Measurements from ENCODE around the gene OPN1SW. TPM values are rescaled to one million over a fixed set of nuclear protein-coding genes. Genes with fewer than 3 reads are reported as not detected.

The OPN1SW gene, protein sequence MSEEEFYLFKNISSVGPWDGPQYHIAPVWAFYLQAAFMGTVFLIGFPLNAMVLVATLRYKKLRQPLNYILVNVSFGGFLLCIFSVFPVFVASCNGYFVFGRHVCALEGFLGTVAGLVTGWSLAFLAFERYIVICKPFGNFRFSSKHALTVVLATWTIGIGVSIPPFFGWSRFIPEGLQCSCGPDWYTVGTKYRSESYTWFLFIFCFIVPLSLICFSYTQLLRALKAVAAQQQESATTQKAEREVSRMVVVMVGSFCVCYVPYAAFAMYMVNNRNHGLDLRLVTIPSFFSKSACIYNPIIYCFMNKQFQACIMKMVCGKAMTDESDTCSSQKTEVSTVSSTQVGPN
- total RNA-seq (2012; rRNA removed) = not detected in 2 replicates

DNA sequence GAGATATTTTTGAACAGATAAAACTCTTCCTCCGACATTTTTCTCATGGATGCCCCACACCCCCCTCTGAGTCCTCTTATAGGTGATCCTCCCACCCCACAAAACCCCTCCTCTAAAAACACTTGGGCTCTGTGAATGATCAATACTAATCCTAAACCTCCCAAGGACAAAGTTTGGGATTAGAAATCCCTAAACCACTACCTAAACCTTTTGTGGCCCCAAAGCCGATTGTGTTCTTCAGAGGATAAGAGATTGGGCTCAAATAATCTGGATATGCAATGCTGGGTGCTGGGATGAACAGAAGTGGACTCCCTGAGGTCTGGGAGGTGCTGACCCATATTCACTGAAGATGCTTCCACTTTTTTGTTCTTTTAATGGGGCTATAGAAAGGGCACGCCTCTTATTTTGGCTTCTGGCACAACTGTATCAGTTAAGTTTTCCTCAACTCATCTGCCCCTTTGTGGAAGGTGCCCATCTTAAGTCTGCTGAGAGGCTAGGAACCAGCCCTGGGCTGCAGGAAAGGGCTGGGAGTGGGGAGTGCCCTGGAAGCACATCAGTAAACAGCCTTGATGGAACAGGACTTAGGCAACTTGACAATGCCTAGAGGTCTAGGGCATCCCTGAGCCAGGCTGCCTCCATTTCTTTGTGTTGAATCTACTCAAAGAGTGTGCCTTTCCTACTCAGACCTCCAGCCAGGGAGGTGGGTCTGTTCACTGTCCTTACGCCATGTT is at the start of gene OPN1SW:
Gene OPN1SW, minus strand, starts transcription at position 51 of the 731 bp plus-strand sequence. Its CDS starts 13 bp downstream, at position 38.
- Histone ChIP-seq H3K27me3 (ENCODE audit: control insufficient read depth, insufficient read depth, low read length) (no peaks in the 10 kb centered on the region), H3K9ac (ENCODE audit: low read depth, low read length) (no peak within 1 kb of the TSS), H3K4me1 (ENCODE audit: control insufficient read depth, insufficient read depth, low read length) (no peaks in the 10 kb centered on the region), H3K9me3 (replicated peaks; ENCODE audit: low read length) (peaks cover 3% of the 10 kb centered on the region), H3K4me3 (ENCODE audit: low read length) (no peak within 1 kb of the TSS), H3K4me2 (ENCODE audit: low read length) (no peak within 1 kb of the TSS), H3K36me3 (ENCODE audit: insufficient read depth, low read length) (peaks cover 40% of the 10 kb centered on the region)

DNA sequence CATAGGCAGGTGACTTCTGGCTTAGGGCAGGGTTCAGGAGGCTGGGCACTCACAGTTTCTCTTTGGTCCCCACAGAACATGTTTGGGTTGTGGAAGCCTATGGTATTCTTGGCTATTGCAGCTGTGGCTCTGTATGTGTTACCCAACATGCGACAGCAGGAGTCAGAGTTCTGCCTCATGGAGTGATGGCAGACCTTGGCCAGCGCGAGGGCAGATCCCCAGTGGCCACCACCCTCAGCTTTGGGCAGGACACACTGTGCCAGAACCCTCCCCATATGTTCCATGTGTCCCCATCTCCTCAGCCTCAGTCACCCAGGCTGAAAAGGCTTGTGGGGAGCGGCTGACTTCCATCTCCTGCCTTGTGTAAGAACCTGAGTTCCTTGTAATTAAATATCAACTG is 46.1 kb upstream of the OPN1SW start:
- no peaks in the 10 kb centered on the region for H3K9me3 ChIP-seq (replicated peaks; ENCODE audit: low read length)
- peaks cover 18% of the 10 kb centered on the region for H3K27me3 ChIP-seq (ENCODE audit: control insufficient read depth, insufficient read depth, low read length)
- H3K4me3 ChIP-seq (ENCODE audit: low read length) = no peak overlapping the region
- no peak overlapping the region for H3K9ac ChIP-seq (ENCODE audit: low read depth, low read length)
- no peaks in the 10 kb centered on the region for H3K36me3 ChIP-seq (ENCODE audit: insufficient read depth, low read length)
- H3K4me1 ChIP-seq (ENCODE audit: control insufficient read depth, insufficient read depth, low read length) = peaks cover 1% of the 10 kb centered on the region
- no peak overlapping the region for H3K4me2 ChIP-seq (ENCODE audit: low read length)

DNA sequence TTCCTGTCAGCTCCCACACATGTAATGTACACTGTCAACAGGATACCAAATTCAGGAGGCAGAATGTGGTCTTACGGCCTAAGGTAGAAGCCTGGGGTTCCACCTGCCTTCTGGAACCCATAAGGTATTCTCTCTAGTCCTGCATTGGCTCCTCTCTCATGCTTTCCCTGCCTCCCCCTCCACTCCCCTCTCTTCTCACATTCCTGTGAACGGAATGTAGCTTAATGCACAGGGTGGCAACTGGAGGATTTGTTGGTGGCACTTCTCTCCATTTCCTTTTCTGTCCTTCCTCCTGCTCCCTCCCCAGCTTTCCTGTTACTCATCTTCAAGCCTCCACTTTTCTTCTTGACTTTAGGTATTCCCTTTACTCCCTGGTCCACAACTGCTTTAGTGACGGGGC is 43.1 kb upstream of the OPN1SW start:
- no peaks in the 10 kb centered on the region for H3K9me3 ChIP-seq (replicated peaks; ENCODE audit: low read length)
- H3K4me1 ChIP-seq (ENCODE audit: control insufficient read depth, insufficient read depth, low read length) = no peaks in the 10 kb centered on the region
- H3K4me2 ChIP-seq (ENCODE audit: low read length) = no peak overlapping the region
- H3K27me3 ChIP-seq (ENCODE audit: control insufficient read depth, insufficient read depth, low read length) = peaks cover 22% of the 10 kb centered on the region
- no peak overlapping the region for H3K4me3 ChIP-seq (ENCODE audit: low read length)
- no peak overlapping the region for H3K9ac ChIP-seq (ENCODE audit: low read depth, low read length)
- H3K36me3 ChIP-seq (ENCODE audit: insufficient read depth, low read length) = no peaks in the 10 kb centered on the region

DNA sequence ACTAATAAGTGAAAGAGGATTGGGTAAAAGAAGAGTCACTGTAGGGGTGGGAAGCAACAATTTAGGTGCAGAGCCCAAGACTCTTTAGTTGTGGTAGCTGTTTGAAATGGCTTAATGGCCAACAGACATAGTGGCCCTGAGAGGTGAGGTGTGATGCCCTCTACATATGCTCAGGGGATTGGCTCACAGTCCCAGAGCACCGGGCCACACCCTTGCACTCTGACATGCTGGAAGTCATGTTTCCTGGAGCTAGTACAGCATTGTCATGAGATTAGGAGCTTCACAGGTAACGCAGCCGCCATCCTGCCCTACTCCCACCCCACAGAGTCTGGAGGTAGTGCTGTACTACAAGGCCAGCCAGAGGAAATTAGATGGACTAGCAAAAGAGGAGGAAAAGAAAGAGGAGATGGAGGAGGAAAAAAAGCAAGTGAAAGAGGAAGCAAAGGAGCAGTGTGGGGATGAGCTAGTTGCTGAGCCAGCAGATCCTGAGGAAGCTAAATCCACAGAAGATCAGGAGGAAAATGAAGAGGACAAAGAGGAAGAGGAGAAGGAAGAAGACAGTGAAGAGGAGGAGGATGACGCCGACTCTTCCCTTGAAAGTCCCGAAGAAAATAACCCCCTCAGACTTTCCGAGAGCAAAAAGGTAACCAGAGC is 39.8 kb upstream of the OPN1SW start:
- H3K9me3 ChIP-seq (replicated peaks; ENCODE audit: low read length) = no peaks in the 10 kb centered on the region

DNA sequence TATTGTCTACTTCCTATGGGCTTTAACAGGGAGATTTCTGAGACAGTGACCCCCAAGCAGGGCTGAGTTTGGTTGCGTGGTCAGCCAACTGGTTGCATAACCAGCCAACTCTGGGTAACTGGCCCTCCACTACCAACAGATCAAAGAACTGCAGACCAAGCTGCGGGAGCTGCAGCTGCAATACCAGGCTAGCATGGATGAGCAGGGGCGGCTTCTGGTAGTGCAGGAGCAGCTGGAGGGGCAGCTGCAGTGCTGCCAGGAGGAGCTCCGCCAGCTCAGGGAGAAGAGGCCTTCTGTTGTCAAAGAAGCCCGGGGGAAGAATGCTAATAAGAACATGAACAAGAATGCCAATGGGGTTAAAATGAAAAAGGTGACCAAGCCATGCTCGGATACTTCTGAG is 38.9 kb upstream of the OPN1SW start:
- H3K27me3 ChIP-seq (ENCODE audit: control insufficient read depth, insufficient read depth, low read length) = peaks cover 10% of the 10 kb centered on the region

More for the DNA sequence above, 39.8 kb upstream of the OPN1SW start:
- Histone ChIP-seq H3K36me3 (ENCODE audit: insufficient read depth, low read length) (no peaks in the 10 kb centered on the region), H3K4me1 (ENCODE audit: control insufficient read depth, insufficient read depth, low read length) (no peaks in the 10 kb centered on the region), H3K9ac (ENCODE audit: low read depth, low read length) (no peak overlapping the region), H3K27me3 (ENCODE audit: control insufficient read depth, insufficient read depth, low read length) (peaks cover 14% of the 10 kb centered on the region), H3K4me2 (ENCODE audit: low read length) (no peak overlapping the region), H3K4me3 (ENCODE audit: low read length) (no peak overlapping the region)

DNA sequence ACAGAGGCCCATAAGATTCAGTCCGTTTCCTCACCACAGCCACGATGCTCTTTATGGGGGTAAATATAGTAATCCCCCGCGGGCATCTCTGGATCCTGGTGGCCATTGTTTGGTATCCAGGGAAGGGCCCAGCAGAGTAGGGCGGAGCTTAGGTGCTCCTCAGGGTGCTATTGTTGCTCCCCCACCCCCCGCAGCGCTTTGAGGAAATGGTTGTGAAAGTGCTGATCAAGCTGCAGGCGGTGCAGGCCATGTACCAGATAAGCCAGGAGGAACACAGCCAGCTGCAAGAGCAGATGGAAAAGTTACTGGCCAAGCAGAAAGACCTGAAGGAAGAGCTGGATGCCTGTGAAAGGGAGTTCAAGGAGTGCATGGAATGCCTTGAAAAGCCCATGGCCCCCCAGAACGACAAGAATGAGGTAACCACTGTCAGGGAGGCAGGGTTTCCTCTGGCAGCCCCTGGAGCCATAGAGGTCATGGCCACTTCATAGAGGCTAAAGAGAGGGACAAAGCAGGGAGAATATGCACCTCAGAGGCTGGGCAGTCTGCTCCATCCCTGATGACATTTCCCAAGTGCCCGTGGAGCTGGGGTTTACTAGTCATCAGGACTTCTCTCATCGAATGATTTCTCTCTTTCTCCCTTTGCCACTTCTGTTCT is 37.0 kb upstream of the OPN1SW start:
- Histone ChIP-seq H3K9me3 (replicated peaks; ENCODE audit: low read length) (no peaks in the 10 kb centered on the region), H3K9ac (ENCODE audit: low read depth, low read length) (no peak overlapping the region), H3K4me1 (ENCODE audit: control insufficient read depth, insufficient read depth, low read length) (no peaks in the 10 kb centered on the region), H3K36me3 (ENCODE audit: insufficient read depth, low read length) (no peaks in the 10 kb centered on the region), H3K4me3 (ENCODE audit: low read length) (no peak overlapping the region), H3K27me3 (ENCODE audit: control insufficient read depth, insufficient read depth, low read length) (peaks cover 3% of the 10 kb centered on the region), H3K4me2 (ENCODE audit: low read length) (no peak overlapping the region)

More for the DNA sequence above, 38.9 kb upstream of the OPN1SW start:
- Histone ChIP-seq H3K36me3 (ENCODE audit: insufficient read depth, low read length) (no peaks in the 10 kb centered on the region), H3K4me3 (ENCODE audit: low read length) (no peak overlapping the region), H3K4me1 (ENCODE audit: control insufficient read depth, insufficient read depth, low read length) (no peaks in the 10 kb centered on the region), H3K9ac (ENCODE audit: low read depth, low read length) (no peak overlapping the region), H3K4me2 (ENCODE audit: low read length) (no peak overlapping the region), H3K9me3 (replicated peaks; ENCODE audit: low read length) (no peaks in the 10 kb centered on the region)

DNA sequence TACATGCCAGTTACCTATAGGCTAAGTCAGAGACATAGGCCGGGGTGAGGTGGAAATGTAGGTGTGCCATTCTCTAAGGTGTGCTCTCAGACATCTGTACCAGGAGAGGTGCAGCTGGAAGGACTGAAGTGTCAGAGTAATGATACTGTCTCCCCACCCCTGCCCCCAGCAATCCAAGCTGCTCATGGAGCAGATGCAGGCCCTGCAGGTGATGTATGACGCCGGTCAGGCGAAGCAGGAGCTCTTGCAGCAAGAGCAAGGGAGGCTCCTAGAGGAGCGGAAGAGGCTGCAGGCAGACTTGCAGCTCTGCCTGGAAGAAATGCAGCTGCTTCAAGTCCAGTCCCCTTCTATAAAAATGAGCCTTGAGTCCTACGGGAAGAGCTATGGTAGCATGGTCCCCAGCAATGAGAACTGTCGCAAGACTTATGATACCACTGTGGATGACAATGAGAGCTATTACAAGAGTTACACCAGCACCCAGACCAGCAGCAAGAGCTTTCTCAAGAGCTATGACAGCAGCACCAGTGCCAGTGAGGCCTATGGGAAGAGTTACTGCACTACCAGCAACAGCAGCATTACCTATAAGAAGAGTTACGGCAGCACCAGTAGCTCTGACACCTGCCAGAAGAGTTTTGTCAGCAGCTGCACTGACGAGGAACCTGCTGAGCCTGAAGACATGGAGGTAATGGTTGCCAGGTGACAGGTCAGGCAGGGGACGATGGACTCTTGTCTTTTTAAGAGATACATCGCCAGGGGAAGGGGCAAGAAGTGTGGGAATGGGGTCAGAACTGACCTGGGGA is 36.2 kb upstream of the OPN1SW start:
- no peaks in the 10 kb centered on the region for H3K36me3 ChIP-seq (ENCODE audit: insufficient read depth, low read length)
- no peaks in the 10 kb centered on the region for H3K9me3 ChIP-seq (replicated peaks; ENCODE audit: low read length)
- H3K4me2 ChIP-seq (ENCODE audit: low read length) = no peak overlapping the region
- H3K4me3 ChIP-seq (ENCODE audit: low read length) = no peak overlapping the region
- no peak overlapping the region for H3K9ac ChIP-seq (ENCODE audit: low read depth, low read length)
- H3K4me1 ChIP-seq (ENCODE audit: control insufficient read depth, insufficient read depth, low read length) = no peaks in the 10 kb centered on the region
- peaks cover 3% of the 10 kb centered on the region for H3K27me3 ChIP-seq (ENCODE audit: control insufficient read depth, insufficient read depth, low read length)

DNA sequence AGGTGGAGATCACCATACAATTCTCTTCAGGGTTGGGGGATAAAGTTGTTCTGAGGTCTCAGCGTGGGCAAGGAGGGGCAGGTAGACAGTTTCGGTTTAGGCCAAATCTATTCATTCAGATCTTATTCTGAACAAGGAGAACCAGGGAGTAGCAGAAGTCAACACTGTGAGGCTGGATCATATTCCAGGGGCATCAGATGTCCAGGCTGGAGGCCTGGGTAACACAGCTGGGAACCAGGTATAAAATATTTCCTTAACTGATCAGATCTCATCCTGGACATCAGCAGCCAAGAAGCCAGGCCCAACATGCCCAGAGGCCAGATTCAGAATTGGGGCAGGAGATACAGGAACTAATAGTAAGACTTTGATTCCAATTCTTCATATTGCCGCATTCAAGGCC is 35.4 kb upstream of the OPN1SW start:
- no peak overlapping the region for H3K4me3 ChIP-seq (ENCODE audit: low read length)
- no peak overlapping the region for H3K4me2 ChIP-seq (ENCODE audit: low read length)
- no peak overlapping the region for H3K9ac ChIP-seq (ENCODE audit: low read depth, low read length)
- no peaks in the 10 kb centered on the region for H3K4me1 ChIP-seq (ENCODE audit: control insufficient read depth, insufficient read depth, low read length)
- H3K27me3 ChIP-seq (ENCODE audit: control insufficient read depth, insufficient read depth, low read length) = peaks cover 3% of the 10 kb centered on the region
- H3K9me3 ChIP-seq (replicated peaks; ENCODE audit: low read length) = no peaks in the 10 kb centered on the region
- no peaks in the 10 kb centered on the region for H3K36me3 ChIP-seq (ENCODE audit: insufficient read depth, low read length)

DNA sequence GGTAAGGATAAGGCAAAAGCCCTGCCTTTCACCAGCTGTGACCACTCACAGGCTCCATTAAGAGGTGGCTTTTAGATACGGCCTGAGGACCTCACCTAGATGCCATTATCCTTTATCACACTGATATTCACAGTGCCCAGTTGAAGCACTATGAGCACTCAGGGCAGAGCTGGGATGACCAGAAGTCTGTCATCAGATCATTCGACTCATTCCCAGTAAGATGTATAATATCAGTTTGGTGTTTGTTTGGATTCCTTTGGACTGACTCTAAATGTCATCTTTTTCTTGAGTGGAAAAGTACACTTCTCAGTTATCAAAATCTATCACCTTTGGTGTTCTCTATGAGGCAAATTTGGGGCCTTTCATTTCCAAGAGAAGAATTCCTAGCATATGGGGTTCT is 34.9 kb upstream of the OPN1SW start:
- Histone ChIP-seq H3K4me1 (ENCODE audit: control insufficient read depth, insufficient read depth, low read length) (no peaks in the 10 kb centered on the region), H3K4me2 (ENCODE audit: low read length) (no peak overlapping the region), H3K36me3 (ENCODE audit: insufficient read depth, low read length) (peaks cover under 1% of the 10 kb centered on the region)

DNA sequence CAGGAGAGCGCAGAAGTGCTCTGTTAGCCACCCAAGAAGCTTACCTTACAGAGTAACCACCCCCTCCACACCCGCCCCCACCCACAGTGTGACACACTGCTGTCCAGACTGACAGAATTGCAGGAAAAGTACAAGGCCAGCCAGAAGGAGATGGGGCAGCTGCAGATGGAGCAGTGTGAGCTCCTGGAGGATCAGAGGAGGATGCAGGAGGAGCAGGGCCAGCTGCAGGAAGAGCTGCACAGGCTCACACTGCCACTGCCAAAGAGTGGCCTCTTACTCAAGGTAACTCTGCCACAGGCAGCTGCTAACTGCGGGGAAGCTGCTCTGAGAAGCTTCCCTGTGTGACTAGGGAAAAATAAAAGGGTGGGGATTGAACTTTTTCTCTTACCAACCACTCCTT is 33.8 kb upstream of the OPN1SW start:
- no peaks in the 10 kb centered on the region for H3K4me1 ChIP-seq (ENCODE audit: control insufficient read depth, insufficient read depth, low read length)
- H3K27me3 ChIP-seq (ENCODE audit: control insufficient read depth, insufficient read depth, low read length) = no peaks in the 10 kb centered on the region
- no peak overlapping the region for H3K4me3 ChIP-seq (ENCODE audit: low read length)
- no peak overlapping the region for H3K4me2 ChIP-seq (ENCODE audit: low read length)
- no peaks in the 10 kb centered on the region for H3K9me3 ChIP-seq (replicated peaks; ENCODE audit: low read length)
- no peak overlapping the region for H3K9ac ChIP-seq (ENCODE audit: low read depth, low read length)
- peaks cover 4% of the 10 kb centered on the region for H3K36me3 ChIP-seq (ENCODE audit: insufficient read depth, low read length)

More for the DNA sequence above, 34.9 kb upstream of the OPN1SW start:
- H3K9ac ChIP-seq (ENCODE audit: low read depth, low read length) = no peak overlapping the region
- no peak overlapping the region for H3K4me3 ChIP-seq (ENCODE audit: low read length)
- H3K9me3 ChIP-seq (replicated peaks; ENCODE audit: low read length) = no peaks in the 10 kb centered on the region
- peaks cover 1% of the 10 kb centered on the region for H3K27me3 ChIP-seq (ENCODE audit: control insufficient read depth, insufficient read depth, low read length)

All from skeletal muscle satellite cell (primary cell).